RWPE2 (cell line): ENCODE data around the gene CYFIP1.

Experiments used
- ATAC-seq: fragments of 200-7000 bp; cut with Tn5 transposase; 3 replicates; pipeline ENCODE4 v1.9.1; 2021; ENCODE audit warnings: low read depth
- DNase-seq: peaks from one replicate; pipeline ENCODE4 v3.0.0-alpha.2; 2020; ENCODE audit warnings: low spot score
- H3K27ac ChIP-seq: fragments of 450-650 bp; 2 replicates; pipeline ENCODE4 v1.5.1; 2017; ENCODE audit warnings: mild to moderate bottlenecking; ENCODE audit not compliant: poor library complexity, severe bottlenecking
- H3K27me3 ChIP-seq: fragments of 250-450 bp; sonication (Bioruptor Pico); 2 replicates; pipeline ENCODE4 v1.5.1; 2021; ENCODE audit warnings: mild to moderate bottlenecking, moderate library complexity; ENCODE audit not compliant: insufficient read depth, poor library complexity, severe bottlenecking
- H3K36me3 ChIP-seq: fragments of 250-450 bp; sonication (Bioruptor Pico); 2 replicates; pipeline ENCODE4 v1.5.1; 2020; ENCODE audit warnings: low read depth, mild to moderate bottlenecking, moderate library complexity
- H3K4me1 ChIP-seq: fragments of 250-450 bp; sonication (Bioruptor Pico); 2 replicates; pipeline ENCODE4 v1.5.1; 2021; ENCODE audit warnings: mild to moderate bottlenecking, moderate library complexity; ENCODE audit not compliant: insufficient read depth, poor library complexity, severe bottlenecking
- H3K4me3 ChIP-seq: fragments of 250-450 bp; sonication (Bioruptor Pico); 2 replicates; pipeline ENCODE4 v1.5.1; 2021; ENCODE audit warnings: mild to moderate bottlenecking, moderate library complexity; ENCODE audit not compliant: severe bottlenecking
- H3K9me3 ChIP-seq: fragments of 250-450 bp; sonication (Bioruptor Pico); 2 replicates; pipeline ENCODE4 v1.5.1; 2021; ENCODE audit warnings: mild to moderate bottlenecking, moderate library complexity; ENCODE audit not compliant: severe bottlenecking
- CTCF ChIP-seq: fragments of 450-650 bp; IDR thresholded peaks from one replicate; pipeline ENCODE4 v1.5.1; 2017; ENCODE audit warnings: mild to moderate bottlenecking, moderate library complexity; ENCODE audit not compliant: poor library complexity, severe bottlenecking

CYFIP1 gene

GRCh38 chr15:22927761-22928160 lies 52.4 kb downstream of the CYFIP1 start:
- Histone ChIP-seq H3K4me1 (peaks cover 3% of the 10 kb centered on the region), H3K9me3 (no peaks in the 10 kb centered on the region), H3K27ac (no peak overlapping the region), H3K36me3 (peaks cover 73% of the 10 kb centered on the region), H3K27me3 (no peaks in the 10 kb centered on the region), H3K4me3 (no peak overlapping the region)
- no peak for DNase-seq
- ATAC-seq: no peak
- no peak for TF ChIP-seq CTCF

- DNase-seq (no peak), ATAC-seq (no peak)
- Histone ChIP-seq H3K9me3 (no peaks in the 10 kb centered on the region), H3K27ac (no peak overlapping the region), H3K27me3 (no peaks in the 10 kb centered on the region), H3K4me1 (no peaks in the 10 kb centered on the region), H3K4me3 (no peak overlapping the region), H3K36me3 (peaks cover 72% of the 10 kb centered on the region)
- TF ChIP-seq CTCF: no peak
Observed at GRCh38 chr15:22925875-22926274, 54.3 kb downstream of the CYFIP1 start.

- H3K27me3 ChIP-seq: no peaks in the 10 kb centered on the region
- no peak for DNase-seq
- no peak for ATAC-seq
- H3K4me3 ChIP-seq: no peak overlapping the region
- H3K27ac ChIP-seq: no peak overlapping the region
- H3K4me1 ChIP-seq: no peaks in the 10 kb centered on the region
- H3K36me3 ChIP-seq: peaks cover 82% of the 10 kb centered on the region
- TF ChIP-seq CTCF: no peak
- no peaks in the 10 kb centered on the region for H3K9me3 ChIP-seq
Observed at GRCh38 chr15:22922003-22922402, 58.2 kb downstream of the CYFIP1 start.

- no peaks in the 10 kb centered on the region for H3K9me3 ChIP-seq
- no peak overlapping the region for H3K27ac ChIP-seq
- H3K4me1 ChIP-seq: no peaks in the 10 kb centered on the region
- no peak overlapping the region for H3K4me3 ChIP-seq
- TF ChIP-seq CTCF: no peak
- ATAC-seq: no peak
- H3K27me3 ChIP-seq: no peaks in the 10 kb centered on the region
- peaks cover 80% of the 10 kb centered on the region for H3K36me3 ChIP-seq
- no peak for DNase-seq
Observed at GRCh38 chr15:22919171-22919570, 61.0 kb downstream of the CYFIP1 start.

- H3K9me3 ChIP-seq: no peaks in the 10 kb centered on the region
- no peak overlapping the region for H3K4me3 ChIP-seq
- peaks cover 83% of the 10 kb centered on the region for H3K36me3 ChIP-seq
- DNase-seq: no peak
- H3K4me1 ChIP-seq: no peaks in the 10 kb centered on the region
- H3K27me3 ChIP-seq: no peaks in the 10 kb centered on the region
- H3K27ac ChIP-seq: no peak overlapping the region
- ATAC-seq: no peak
- no peak for TF ChIP-seq CTCF
Observed at GRCh38 chr15:22918596-22919140, 61.5 kb downstream of the CYFIP1 start.
